GM12874 (cell line): ENCODE data around the gene ANTXR1.

ENCODE experiments used
- CTCF ChIP-seq: IDR thresholded peaks from 2 replicates; pipeline ENCODE4 v1.5.1; 2011; ENCODE audit warnings: low read depth, mild to moderate bottlenecking, control low read depth, low read length, moderate library complexity; ENCODE audit not compliant: insufficient read depth

The ANTXR1 gene

GRCh38 chr2:69280796-69281412, 267.9 kb downstream of the ANTXR1 start:
- TF ChIP-seq CTCF = no peak

- TF ChIP-seq CTCF = no peak
Observed at GRCh38 chr2:69285379-69285894, 272.5 kb downstream of the ANTXR1 start.

GRCh38 chr2:69287544-69287943, 274.6 kb downstream of the ANTXR1 start:
- no peak for TF ChIP-seq CTCF

- TF ChIP-seq CTCF = no peak
Observed at GRCh38 chr2:69288429-69288828, 275.4 kb downstream of the ANTXR1 start.

GRCh38 chr2:69291004-69291650, 278.1 kb downstream of the ANTXR1 start:
- TF ChIP-seq CTCF = no peak

GRCh38 chr2:69291721-69292120, 278.7 kb downstream of the ANTXR1 start:
- no peak for TF ChIP-seq CTCF

GRCh38 chr2:69292256-69292655, 279.3 kb downstream of the ANTXR1 start:
- TF ChIP-seq CTCF = no peak
